Epithelial cell of prostate (primary cell): ENCODE data around the gene LCN10.

Source experiments
- DNase-seq: peaks from one replicate; pipeline ENCODE4 v3.0.0-alpha.2; 2011; ENCODE audit warnings: low read depth, low spot score
- H3K27ac ChIP-seq: fragments of 450-650 bp; 2 replicates; pipeline ENCODE4 v1.5.1; 2017; ENCODE audit warnings: mild to moderate bottlenecking

Gene LCN10

GRCh38 chr9:136740971-136741882 is 1.5 kb downstream of the LCN10 start:
- no peak for DNase-seq
- H3K27ac ChIP-seq, result no peak overlapping the region

GRCh38 chr9:136740491-136740890 is 2.2 kb downstream of the LCN10 start:
- H3K27ac ChIP-seq, result no peak overlapping the region
- DNase-seq, result no peak

GRCh38 chr9:136740069-136740468 is 2.7 kb downstream of the LCN10 start:
- DNase-seq, result no peak
- H3K27ac ChIP-seq, result no peak overlapping the region

- H3K27ac ChIP-seq, result no peak overlapping the region
- no peak for DNase-seq
Measured at GRCh38 chr9:136739509-136739908, 3.2 kb downstream of the LCN10 start.

- no peak overlapping the region for H3K27ac ChIP-seq
Measured at GRCh38 chr9:136738960-136739359, 3.8 kb downstream of the LCN10 start.

GRCh38 chr9:136735812-136736480 is 6.8 kb downstream of the LCN10 start:
- no peak for DNase-seq
- H3K27ac ChIP-seq, result no peak overlapping the region

More at GRCh38 chr9:136738960-136739359, 3.8 kb downstream of the LCN10 start:
- DNase-seq, result no peak

GRCh38 chr9:136734837-136735496 is 7.8 kb downstream of the LCN10 start:
- no peak for DNase-seq
- H3K27ac ChIP-seq, result no peak overlapping the region

GRCh38 chr9:136733611-136734010 is 9.1 kb downstream of the LCN10 start:
- no peak for DNase-seq

GRCh38 chr9:136732444-136733178 is 10.1 kb downstream of the LCN10 start:
- no peak for DNase-seq
- no peak overlapping the region for H3K27ac ChIP-seq

More at GRCh38 chr9:136733611-136734010, 9.1 kb downstream of the LCN10 start:
- H3K27ac ChIP-seq, result no peak overlapping the region

GRCh38 chr9:136729926-136730325 is 12.8 kb downstream of the LCN10 start:
- no peak for DNase-seq
- H3K27ac ChIP-seq, result no peak overlapping the region

- H3K27ac ChIP-seq, result no peak overlapping the region
- DNase-seq, result no peak
Measured at GRCh38 chr9:136729144-136729543, 13.6 kb downstream of the LCN10 start.

GRCh38 chr9:136728548-136729123 is 14.1 kb downstream of the LCN10 start:
- no peak for DNase-seq

GRCh38 chr9:136728080-136728547 is 14.6 kb downstream of the LCN10 start:
- peak overlapping the region; percentile 60 for H3K27ac ChIP-seq
- DNase-seq, result peak; percentile 52

More at GRCh38 chr9:136728548-136729123, 14.1 kb downstream of the LCN10 start:
- peak overlapping the region; percentile 60 for H3K27ac ChIP-seq

GRCh38 chr9:136726631-136727191 is 16.0 kb downstream of the LCN10 start:
- no peak for DNase-seq
- peak overlapping the region; percentile 60 for H3K27ac ChIP-seq

GRCh38 chr9:136726118-136726517 is 16.6 kb downstream of the LCN10 start:
- peak overlapping the region; percentile 60 for H3K27ac ChIP-seq
- no peak for DNase-seq

GRCh38 chr9:136725612-136726011 is 17.1 kb downstream of the LCN10 start:
- H3K27ac ChIP-seq, result peak overlapping the region; percentile 60
- DNase-seq, result peak; percentile 52

- no peak for DNase-seq
- H3K27ac ChIP-seq, result no peak overlapping the region
Measured at GRCh38 chr9:136724772-136725171, 18.0 kb downstream of the LCN10 start.

GRCh38 chr9:136723989-136724388 is 18.8 kb downstream of the LCN10 start:
- no peak for DNase-seq
- no peak overlapping the region for H3K27ac ChIP-seq

- no peak for DNase-seq
- no peak overlapping the region for H3K27ac ChIP-seq
Measured at GRCh38 chr9:136723362-136723976, 19.3 kb downstream of the LCN10 start.
